ENCODE measurements around the gene FKRP. TPM values are rescaled to one million over a fixed set of nuclear protein-coding genes. Genes with fewer than 3 reads are reported as not detected.

FKRP gene
- total and polyA plus RNA-seq, 2 of the 13 experiments (the other 11 are each of a cell fraction or from before 2014, with no cell fraction given): 7.3 to 9.8 TPM

DNA sequence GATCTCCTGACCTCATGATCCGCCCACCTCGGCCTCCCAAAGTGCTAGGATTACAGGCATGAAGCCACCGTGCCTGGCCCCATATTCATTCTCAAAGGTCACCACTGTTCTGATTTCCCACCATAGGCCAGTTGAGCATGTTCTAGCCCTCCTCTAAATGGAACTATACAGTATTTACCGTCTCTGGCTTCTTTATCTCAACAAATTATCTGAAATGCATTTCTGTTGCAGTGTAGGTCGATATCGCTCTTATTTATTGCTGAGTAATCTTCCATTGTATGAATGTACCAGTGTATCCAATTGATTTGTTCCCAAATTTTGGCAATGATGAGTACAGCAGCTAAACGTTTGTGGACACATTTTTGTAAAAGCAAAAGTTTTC lies 27.2 kb downstream of the FKRP start:
- Histone ChIP-seq H3K79me2 (ENCODE audit: insufficient read depth, low read length) (no peaks in the 10 kb centered on the region), H3K4me1 (ENCODE audit: insufficient read depth, low read length) (peaks cover 49% of the 10 kb centered on the region), H3K27ac (ENCODE audit: extremely low read length, insufficient read depth, low read length) (no peak overlapping the region), H2AFZ (ENCODE audit: low read length) (no peak overlapping the region), H3K9ac (ENCODE audit: insufficient read depth, low read depth, low read length) (no peak overlapping the region), H3K27me3 (ENCODE audit: control insufficient read depth in 1 of 2, insufficient read depth in 2 of 2, low read length in 2 of 2) (no peaks in the 10 kb centered on the region), H3K9me3 (ENCODE audit: low read length) (no peaks in the 10 kb centered on the region), H4K20me1 (ENCODE audit: insufficient read depth, low read length) (peaks cover 22% of the 10 kb centered on the region; the same call in 1 of the 2 replicates), H3K4me2 (ENCODE audit: low read depth, low read length) (no peak overlapping the region), H3K36me3 (replicated peaks in 1 of 2; ENCODE audit: control insufficient read depth in 1 of 2, insufficient read depth in 2 of 2, low read length in 2 of 2) (peaks cover 15 to 25% of the 10 kb centered on the region in 2 experiments), H3K4me3 (replicated peaks in 1 of 3; ENCODE audit: insufficient read depth in 1 of 3, low read depth in 2 of 3, low read length in 3 of 3) (no peak overlapping the region)
- DNase-seq (ENCODE audit: low spot score): no peak
- no peak for ATAC-seq
- 72% methylated on average over 7 of the region's 7 CpGs for WGBS (ENCODE audit: low lambda C conversion rate)
- TF ChIP-seq, protein P1, sequence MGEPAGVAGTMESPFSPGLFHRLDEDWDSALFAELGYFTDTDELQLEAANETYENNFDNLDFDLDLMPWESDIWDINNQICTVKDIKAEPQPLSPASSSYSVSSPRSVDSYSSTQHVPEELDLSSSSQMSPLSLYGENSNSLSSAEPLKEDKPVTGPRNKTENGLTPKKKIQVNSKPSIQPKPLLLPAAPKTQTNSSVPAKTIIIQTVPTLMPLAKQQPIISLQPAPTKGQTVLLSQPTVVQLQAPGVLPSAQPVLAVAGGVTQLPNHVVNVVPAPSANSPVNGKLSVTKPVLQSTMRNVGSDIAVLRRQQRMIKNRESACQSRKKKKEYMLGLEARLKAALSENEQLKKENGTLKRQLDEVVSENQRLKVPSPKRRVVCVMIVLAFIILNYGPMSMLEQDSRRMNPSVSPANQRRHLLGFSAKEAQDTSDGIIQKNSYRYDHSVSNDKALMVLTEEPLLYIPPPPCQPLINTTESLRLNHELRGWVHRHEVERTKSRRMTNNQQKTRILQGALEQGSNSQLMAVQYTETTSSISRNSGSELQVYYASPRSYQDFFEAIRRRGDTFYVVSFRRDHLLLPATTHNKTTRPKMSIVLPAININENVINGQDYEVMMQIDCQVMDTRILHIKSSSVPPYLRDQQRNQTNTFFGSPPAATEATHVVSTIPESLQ (CRISPR knock-in tag; conservative IDR thresholded peaks at IDR 0.05): no peak
- peak; percentile 52 for TF ChIP-seq POLR2G (IDR thresholded peaks at IDR 0.05; ENCODE audit: low read depth, low read length)
- no peak for TF ChIP-seq IRF2 (CRISPR knock-in tag; IDR thresholded peaks at IDR 0.05)
- no peak for TF ChIP-seq PITX1 (CRISPR knock-in tag; IDR thresholded peaks at IDR 0.05)
- TF ChIP-seq JUND (CRISPR knock-in tag; IDR thresholded peaks at IDR 0.05): no peak
- TF ChIP-seq RELA (CRISPR knock-in tag; IDR thresholded peaks at IDR 0.05): no peak
- TF ChIP-seq PAF1 (CRISPR knock-in tag; IDR thresholded peaks at IDR 0.05): 0 out of 2 replicates have a peak, but pooled peaks have one; percentile 63
- TF ChIP-seq, protein P2, sequence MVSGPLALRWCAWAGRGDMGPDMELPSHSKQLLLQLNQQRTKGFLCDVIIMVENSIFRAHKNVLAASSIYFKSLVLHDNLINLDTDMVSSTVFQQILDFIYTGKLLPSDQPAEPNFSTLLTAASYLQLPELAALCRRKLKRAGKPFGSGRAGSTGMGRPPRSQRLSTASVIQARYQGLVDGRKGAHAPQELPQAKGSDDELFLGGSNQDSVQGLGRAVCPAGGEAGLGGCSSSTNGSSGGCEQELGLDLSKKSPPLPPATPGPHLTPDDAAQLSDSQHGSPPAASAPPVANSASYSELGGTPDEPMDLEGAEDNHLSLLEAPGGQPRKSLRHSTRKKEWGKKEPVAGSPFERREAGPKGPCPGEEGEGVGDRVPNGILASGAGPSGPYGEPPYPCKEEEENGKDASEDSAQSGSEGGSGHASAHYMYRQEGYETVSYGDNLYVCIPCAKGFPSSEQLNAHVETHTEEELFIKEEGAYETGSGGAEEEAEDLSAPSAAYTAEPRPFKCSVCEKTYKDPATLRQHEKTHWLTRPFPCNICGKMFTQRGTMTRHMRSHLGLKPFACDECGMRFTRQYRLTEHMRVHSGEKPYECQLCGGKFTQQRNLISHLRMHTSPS (CRISPR knock-in tag; IDR thresholded peaks at IDR 0.05; ENCODE audit: low read depth): no peak
- in situ Hi-C loops (cut with HindIII; ENCODE audit: extremely low pct_ligation_motif_present, low pct_unique_long_range_greater_than_20kb) (no loop called here), intact Hi-C loops (cut with micrococcal nuclease; ENCODE audit: unreplicated experiment) (loop anchor here (5.0 kb wide), 1 partner anchor 64 kb away; no protein-coding TSS in a partner anchor)
- POLR2A ChIA-PET: interaction anchor here (1.0 to 3.0 kb wide), 4 partner anchors 8 to 78 kb away, joined by 4 to 14 read pairs (median 6); partner anchors contain the start of gene AP2S1
- no peak for FAIRE-seq
- CTCF ChIA-PET (ENCODE audit: low intra/inter-chr PET ratio, low total read pairs): no interaction called here
- no TSS peak for BruUV-seq (replicated peaks)
